Neuronal stem cell (in vitro differentiated cells): ENCODE data around the gene SAMSN1.

ENCODE experiments used
- DNase-seq: peaks from one replicate; pipeline ENCODE4 v3.0.0-alpha.2; 2013; ENCODE audit warnings: low spot score
- H2AFZ ChIP-seq: one replicate; pipeline ENCODE4 v1.6.1; 2013; ENCODE audit warnings: mild to moderate bottlenecking, low read length, inconsistent platforms
- H2AK5ac ChIP-seq: 2 replicates; pipeline ENCODE4 v1.6.1; 2013; ENCODE audit warnings: low read depth, mild to moderate bottlenecking, inconsistent platforms, low read length, moderate library complexity, mixed read lengths
- H2BK120ac ChIP-seq: 2 replicates; pipeline ENCODE4 v1.6.1; 2013; ENCODE audit warnings: low read depth, mild to moderate bottlenecking, inconsistent platforms, low read length, moderate library complexity, mixed read lengths
- H2BK12ac ChIP-seq: one replicate; pipeline ENCODE4 v1.6.1; 2013; ENCODE audit warnings: low read length, inconsistent platforms
- H2BK15ac ChIP-seq: 2 replicates; pipeline ENCODE4 v1.6.1; 2013; ENCODE audit warnings: mild to moderate bottlenecking, low read length, inconsistent platforms, mixed read lengths
- H2BK5ac ChIP-seq: one replicate; pipeline ENCODE4 v1.6.1; 2013; ENCODE audit warnings: inconsistent platforms, mild to moderate bottlenecking, low read length, moderate library complexity
- H3K14ac ChIP-seq: one replicate; pipeline ENCODE4 v1.6.1; 2013; ENCODE audit warnings: low read length, inconsistent platforms
- H3K18ac ChIP-seq: 2 replicates; pipeline ENCODE4 v1.6.1; 2013; ENCODE audit warnings: low read length, inconsistent platforms
- H3K23ac ChIP-seq: 2 replicates; pipeline ENCODE4 v1.6.1; 2013; ENCODE audit warnings: low read depth, mild to moderate bottlenecking, mixed read lengths, low read length, inconsistent platforms; ENCODE audit not compliant: poor library complexity
- H3K27ac ChIP-seq: replicated peaks from 3 replicates; pipeline ENCODE4 v1.5.1; 2013; ENCODE audit warnings: low read length, inconsistent platforms
- H3K27me3 ChIP-seq, 3 experiments: 2 replicates each; pipeline ENCODE4 v1.6.1; 2013; ENCODE audit warnings: low read length in 3 of 3, mild to moderate bottlenecking in 2 of 3, inconsistent platforms in 1 of 3, low read depth in 1 of 3, mixed read lengths in 1 of 3, moderate library complexity in 1 of 3; ENCODE audit not compliant: control insufficient read depth in 3 of 3, insufficient read depth in 3 of 3
- H3K36me3 ChIP-seq, 2 donors: replicated peaks in 1 of 2; 2 replicates each; pipeline ENCODE4 v1.6.1; 2013; ENCODE audit warnings: low read length in 2 of 2; ENCODE audit not compliant: control insufficient read depth in 2 of 2, insufficient read depth in 2 of 2
- H3K4ac ChIP-seq: 2 replicates; pipeline ENCODE4 v1.6.1; 2013; ENCODE audit warnings: inconsistent platforms, mild to moderate bottlenecking, low read length, moderate library complexity
- H3K4me1 ChIP-seq, 2 donors: 1 replicate in 1 of 2; 2 replicates in 1 of 2; pipeline ENCODE4 v1.6.1; 2013; ENCODE audit warnings: low read length in 2 of 2, low read depth in 1 of 2; ENCODE audit not compliant: control insufficient read depth in 2 of 2, insufficient read depth in 1 of 2
- H3K4me2 ChIP-seq: one replicate; pipeline ENCODE4 v1.6.1; 2013; ENCODE audit warnings: mild to moderate bottlenecking, low read length, inconsistent platforms; ENCODE audit not compliant: insufficient read depth, poor library complexity, severe bottlenecking
- H3K4me3 ChIP-seq, 2 donors: 2 replicates each; pipeline ENCODE4 v1.5.1; 2013; ENCODE audit warnings: low read length in 2 of 2, mild to moderate bottlenecking in 2 of 2, inconsistent platforms in 1 of 2, moderate library complexity in 1 of 2
- H3K79me1 ChIP-seq: one replicate; pipeline ENCODE4 v1.6.1; 2013; ENCODE audit warnings: low read depth, mild to moderate bottlenecking, inconsistent platforms, low read length, moderate library complexity
- H3K9ac ChIP-seq: one replicate; pipeline ENCODE4 v1.6.1; 2013; ENCODE audit warnings: mild to moderate bottlenecking, low read depth, low read length, inconsistent platforms; ENCODE audit not compliant: poor library complexity
- H3K9me3 ChIP-seq, 2 donors: replicated peaks in 1 of 2; 2 replicates each; pipeline versions ENCODE3 to v1.6.1; 2013; ENCODE audit warnings: low read length in 2 of 2, mild to moderate bottlenecking in 2 of 2, inconsistent platforms in 1 of 2, low read depth in 1 of 2, mixed read lengths in 1 of 2, moderate library complexity in 1 of 2; ENCODE audit not compliant: control insufficient read depth in 2 of 2, insufficient read depth in 1 of 2
- H4K8ac ChIP-seq: one replicate; pipeline ENCODE4 v1.6.1; 2013; ENCODE audit warnings: low read depth, mild to moderate bottlenecking, inconsistent platforms, low read length, moderate library complexity
- H4K91ac ChIP-seq: one replicate; pipeline ENCODE4 v1.6.1; 2013; ENCODE audit warnings: low read length, low read depth, mild to moderate bottlenecking, inconsistent platforms; ENCODE audit not compliant: poor library complexity
- WGBS, 2 donors: extraction: QIAGEN DNeasy Blood & Tissue Kit; methylation state at CpG; one replicate each; pipeline ENCODE4 v1.1.7; 2013; ENCODE audit warnings: missing lambda C conversion rate in 2 of 2, mixed read lengths in 1 of 2; ENCODE audit not compliant: insufficient read length in 2 of 2, insufficient replicate concordance in 1 of 2; ENCODE audit errors: extremely low coverage in 2 of 2; 5-methylcytosine and 5-hydroxymethylcytosine counted together

SAMSN1 gene

GRCh38 chr21:14536929-14537328 is 9.2 kb downstream of the SAMSN1 start:
- H2BK15ac ChIP-seq: no peak overlapping the region
- no peak overlapping the region for H2BK5ac ChIP-seq
- no peaks in the 10 kb centered on the region for H3K4me1 ChIP-seq
- H3K4me2 ChIP-seq: no peak overlapping the region
- H3K4ac ChIP-seq: no peak overlapping the region
- H3K27me3 ChIP-seq: no peaks in the 10 kb centered on the region
- H3K9me3 ChIP-seq: no peaks in the 10 kb centered on the region
- no peak overlapping the region for H2AFZ ChIP-seq
- no CpG with 5 or more reads among the region's 5 CpGs for WGBS, 2 donors
- H4K8ac ChIP-seq: no peak overlapping the region
- no peak overlapping the region for H3K9ac ChIP-seq
- no peak for DNase-seq
- no peaks in the 10 kb centered on the region for H3K36me3 ChIP-seq
- H3K18ac ChIP-seq: no peak overlapping the region
- no peak overlapping the region for H3K23ac ChIP-seq
- H3K27ac ChIP-seq: no peak overlapping the region
- H2BK12ac ChIP-seq: no peak overlapping the region
- H2AK5ac ChIP-seq: no peak overlapping the region
- H3K79me1 ChIP-seq: no peaks in the 10 kb centered on the region
- no peak overlapping the region for H3K14ac ChIP-seq
- H2BK120ac ChIP-seq: no peak overlapping the region
- no peak overlapping the region for H4K91ac ChIP-seq
- no peak overlapping the region for H3K4me3 ChIP-seq

GRCh38 chr21:14535702-14536101 is 10.4 kb downstream of the SAMSN1 start:
- Histone ChIP-seq H3K4me1 (no peaks in the 10 kb centered on the region), H3K4ac (no peak overlapping the region), H2AFZ (no peak overlapping the region), H3K4me2 (no peak overlapping the region), H2BK5ac (no peak overlapping the region), H2AK5ac (no peak overlapping the region), H2BK12ac (no peak overlapping the region), H2BK120ac (no peak overlapping the region), H4K91ac (no peak overlapping the region), H3K27ac (no peak overlapping the region), H3K9ac (no peak overlapping the region), H3K27me3 (no peaks in the 10 kb centered on the region), H3K23ac (no peak overlapping the region), H3K4me3 (no peak overlapping the region), H3K9me3 (no peaks in the 10 kb centered on the region), H2BK15ac (no peak overlapping the region), H3K79me1 (no peaks in the 10 kb centered on the region), H3K36me3 (no peaks in the 10 kb centered on the region), H4K8ac (no peak overlapping the region), H3K18ac (no peak overlapping the region), H3K14ac (no peak overlapping the region)
- no peak for DNase-seq

GRCh38 chr21:14533499-14534428 is 12.4 kb downstream of the SAMSN1 start:
- no CpG with 5 or more reads among the region's 6 CpGs for WGBS, 2 donors
- Histone ChIP-seq H3K27me3 (no peaks in the 10 kb centered on the region), H3K14ac (no peak overlapping the region), H4K8ac (no peak overlapping the region), H4K91ac (no peak overlapping the region), H2AK5ac (no peak overlapping the region), H2AFZ (no peak overlapping the region), H3K4me1 (no peaks in the 10 kb centered on the region), H3K4ac (no peak overlapping the region), H3K9ac (no peak overlapping the region), H2BK12ac (no peak overlapping the region), H3K18ac (no peak overlapping the region), H3K4me2 (no peak overlapping the region), H2BK5ac (no peak overlapping the region), H2BK15ac (no peak overlapping the region), H3K9me3 (no peaks in the 10 kb centered on the region), H3K79me1 (no peaks in the 10 kb centered on the region), H3K23ac (no peak overlapping the region), H3K36me3 (no peaks in the 10 kb centered on the region), H3K27ac (no peak overlapping the region), H2BK120ac (no peak overlapping the region), H3K4me3 (no peak overlapping the region)
- no peak for DNase-seq

GRCh38 chr21:14531757-14532316 is 14.3 kb downstream of the SAMSN1 start:
- Histone ChIP-seq H3K27me3 (no peaks in the 10 kb centered on the region), H3K79me1 (no peaks in the 10 kb centered on the region), H4K91ac (no peak overlapping the region), H3K4ac (no peak overlapping the region), H3K4me2 (no peak overlapping the region), H3K18ac (no peak overlapping the region), H3K4me3 (no peak overlapping the region), H3K9me3 (no peaks in the 10 kb centered on the region), H2BK12ac (no peak overlapping the region), H2AK5ac (no peak overlapping the region), H3K4me1 (no peaks in the 10 kb centered on the region), H2BK5ac (no peak overlapping the region), H2BK15ac (no peak overlapping the region), H3K36me3 (no peaks in the 10 kb centered on the region), H3K27ac (no peak overlapping the region), H3K9ac (no peak overlapping the region), H2BK120ac (no peak overlapping the region), H4K8ac (no peak overlapping the region), H3K14ac (no peak overlapping the region), H2AFZ (no peak overlapping the region), H3K23ac (no peak overlapping the region)
- no peak for DNase-seq
- WGBS, 2 donors: no CpG with 5 or more reads among the region's 3 CpGs
